Measurements from ENCODE around the gene EYA4.

- TF ChIP-seq CTCF (IDR thresholded peaks at IDR 0.05; ENCODE audit: insufficient read depth, low read depth, low read length) (no peak), EZH2 (IDR thresholded peaks at IDR 0.05; ENCODE audit: insufficient read depth, low read length) (no peak)
Measured at GRCh38 chr6:133301835-133302234, 60.7 kb downstream of the EYA4 start.
